Measurements from ENCODE around the gene TEX13B. TPM values are rescaled to one million over a fixed set of nuclear protein-coding genes. Genes with fewer than 3 reads are reported as not detected.

TEX13B gene
- polyA plus RNA-seq, 1 donor from 2014 or later = not detected

Other genes starting within 250 kb of the TEX13B start
- gene TSC22D3, start 206.6 kb downstream of the TEX13B start, polyA plus RNA-seq = 96.8 and 115 TPM in 2 replicates
- gene NCBP2L, start 204.6 kb downstream of the TEX13B start, polyA plus RNA-seq = not detected in 2 replicates
- gene MID2, start 156.5 kb downstream of the TEX13B start, polyA plus RNA-seq = 1.9 and 4.2 TPM in 2 replicates
- 0.14 TPM in 1 of 2 replicates, not detected in the other for gene VSIG1, start 62.7 kb upstream of the TEX13B start, polyA plus RNA-seq
- 209 and 212 TPM in 2 replicates for gene PSMD10, start 109.2 kb upstream of the TEX13B start, polyA plus RNA-seq
- 20.4 and 23.9 TPM in 2 replicates for gene ATG4A, start 109.4 kb upstream of the TEX13B start, polyA plus RNA-seq